GM18517 (cell line): ENCODE data around the gene MAP1LC3B.

Experiments used
- ATAC-seq: cut with Tn5 transposase; IDR thresholded peaks from one replicate; pipeline ENCODE4 v1.9.1; 2021; ENCODE audit warnings: mild to moderate bottlenecking, moderate library complexity; ENCODE audit not compliant: unreplicated experiment

Gene MAP1LC3B

GRCh38 chr16:87451563-87452210, 59.6 kb downstream of the MAP1LC3B start:
- ATAC-seq = no peak

DNA sequence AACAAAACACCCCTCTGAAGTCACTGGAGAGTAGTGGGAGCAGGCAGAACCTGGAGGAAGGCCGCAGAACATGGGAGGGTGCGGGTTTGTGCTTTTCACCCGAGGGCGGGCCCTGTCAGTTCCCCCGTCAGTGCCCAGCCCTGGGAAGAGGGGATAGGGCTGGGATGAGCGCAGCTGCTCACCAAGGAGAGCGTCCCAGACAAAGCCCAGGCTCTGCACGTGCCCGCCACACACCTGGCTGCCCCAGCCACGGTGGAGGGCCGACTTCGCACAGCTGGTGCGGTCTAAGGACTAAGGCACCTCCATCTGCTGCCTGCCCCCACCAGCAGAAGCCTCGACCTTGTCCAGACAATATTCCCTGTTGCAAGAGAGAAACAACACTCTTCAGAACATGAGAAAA, 61.2 kb downstream of the MAP1LC3B start:
- ATAC-seq = no peak
